ENCODE data around the gene SYTL2.

The SYTL2 gene

GRCh38 chr11:85737738-85738137, 73.2 kb downstream of the SYTL2 start:
- in situ Hi-C loops (cut with MboI; ENCODE audit: low sequenced_read_pairs): no loop called here

GRCh38 chr11:85735876-85736460, 75.0 kb downstream of the SYTL2 start:
- in situ Hi-C loops (cut with MboI; ENCODE audit: low sequenced_read_pairs): no loop called here

GRCh38 chr11:85732965-85733364, 78.0 kb downstream of the SYTL2 start:
- in situ Hi-C loops (cut with MboI; ENCODE audit: low sequenced_read_pairs): no loop called here

GRCh38 chr11:85726381-85726780, 84.6 kb downstream of the SYTL2 start:
- in situ Hi-C loops (cut with MboI; ENCODE audit: low sequenced_read_pairs): no loop called here

- in situ Hi-C loops (cut with MboI; ENCODE audit: low sequenced_read_pairs): no loop called here
Measured at GRCh38 chr11:85725510-85726258, 85.3 kb downstream of the SYTL2 start.

- in situ Hi-C loops (cut with MboI; ENCODE audit: low sequenced_read_pairs): no loop called here
Measured at GRCh38 chr11:85724748-85725465, 86.0 kb downstream of the SYTL2 start.

GRCh38 chr11:85723088-85723487, 87.9 kb downstream of the SYTL2 start:
- in situ Hi-C loops (cut with MboI; ENCODE audit: low sequenced_read_pairs): no loop called here

- in situ Hi-C loops (cut with MboI; ENCODE audit: low sequenced_read_pairs): no loop called here
Measured at GRCh38 chr11:85721191-85721590, 89.8 kb downstream of the SYTL2 start.

- in situ Hi-C loops (cut with MboI; ENCODE audit: low sequenced_read_pairs): no loop called here
Measured at GRCh38 chr11:85718991-85719807, 91.7 kb downstream of the SYTL2 start.

GRCh38 chr11:85718126-85718943, 92.6 kb downstream of the SYTL2 start:
- in situ Hi-C loops (cut with MboI; ENCODE audit: low sequenced_read_pairs): no loop called here

- in situ Hi-C loops (cut with MboI; ENCODE audit: low sequenced_read_pairs): no loop called here
Measured at GRCh38 chr11:85717429-85717828, 93.5 kb downstream of the SYTL2 start.

GRCh38 chr11:85712953-85713352, 98.0 kb downstream of the SYTL2 start:
- in situ Hi-C loops (cut with MboI; ENCODE audit: low sequenced_read_pairs): no loop called here

GRCh38 chr11:85710917-85711316, 100.0 kb downstream of the SYTL2 start:
- in situ Hi-C loops (cut with MboI; ENCODE audit: low sequenced_read_pairs): no loop called here

- in situ Hi-C loops (cut with MboI; ENCODE audit: low sequenced_read_pairs): no loop called here
Measured at GRCh38 chr11:85709941-85710702, 100.8 kb downstream of the SYTL2 start.

GRCh38 chr11:85705800-85706199, 105.1 kb downstream of the SYTL2 start:
- in situ Hi-C loops (cut with MboI; ENCODE audit: low sequenced_read_pairs): no loop called here

- in situ Hi-C loops (cut with MboI; ENCODE audit: low sequenced_read_pairs): no loop called here
Measured at GRCh38 chr11:85704967-85705366, 106.0 kb downstream of the SYTL2 start.

- in situ Hi-C loops (cut with MboI; ENCODE audit: low sequenced_read_pairs): no loop called here
Measured at GRCh38 chr11:85699957-85700741, 110.8 kb downstream of the SYTL2 start.

- in situ Hi-C loops (cut with MboI; ENCODE audit: low sequenced_read_pairs): no loop called here
Measured at GRCh38 chr11:85698195-85698594, 112.7 kb downstream of the SYTL2 start.

GRCh38 chr11:85697747-85698146, 113.2 kb downstream of the SYTL2 start:
- in situ Hi-C loops (cut with MboI; ENCODE audit: low sequenced_read_pairs): no loop called here
